Measurements from ENCODE around the gene OBSL1.
A peak's percentile ranks its signal among the peaks of the same experiment; 100 is the strongest.

The OBSL1 gene

DNA sequence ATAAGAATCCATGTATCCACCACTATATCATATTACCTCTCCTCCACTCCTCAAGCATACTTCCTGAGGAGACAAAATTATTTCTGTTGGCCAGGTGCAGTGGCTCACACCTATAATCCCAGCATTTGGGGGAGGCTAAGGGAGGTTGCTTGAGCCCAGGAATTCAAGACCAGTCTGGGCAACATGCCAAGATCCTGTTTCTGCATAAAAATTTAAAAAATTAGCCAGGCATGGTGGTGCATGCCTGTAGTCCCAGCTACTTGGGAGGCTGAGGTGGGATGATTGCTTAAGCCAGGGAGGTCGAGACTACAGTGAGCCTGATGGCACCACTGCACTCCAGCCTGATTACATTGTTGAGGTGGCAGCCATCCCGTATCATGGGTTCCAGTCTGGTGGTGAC lies 10.0 kb upstream of the OBSL1 start:
- no peak overlapping the region for H3K4me3 Mint-ChIP-seq
- H3K27me3 Mint-ChIP-seq, result peaks cover 33% of the 10 kb centered on the region
- H3K36me3 Mint-ChIP-seq (ENCODE audit: insufficient read depth), result peaks cover 2% of the 10 kb centered on the region
- H3K9me3 Mint-ChIP-seq, result no peaks in the 10 kb centered on the region
- DNase-seq (ENCODE audit: low spot score in 2 of 2), result no peak
- ATAC-seq (replicated peaks; ENCODE audit: extremely low read depth, poor library complexity, severe bottlenecking), result no peak
- no peaks in the 10 kb centered on the region for H3K4me1 Mint-ChIP-seq
- H3K27ac Mint-ChIP-seq (ENCODE audit: low read depth), result no peak overlapping the region

DNA sequence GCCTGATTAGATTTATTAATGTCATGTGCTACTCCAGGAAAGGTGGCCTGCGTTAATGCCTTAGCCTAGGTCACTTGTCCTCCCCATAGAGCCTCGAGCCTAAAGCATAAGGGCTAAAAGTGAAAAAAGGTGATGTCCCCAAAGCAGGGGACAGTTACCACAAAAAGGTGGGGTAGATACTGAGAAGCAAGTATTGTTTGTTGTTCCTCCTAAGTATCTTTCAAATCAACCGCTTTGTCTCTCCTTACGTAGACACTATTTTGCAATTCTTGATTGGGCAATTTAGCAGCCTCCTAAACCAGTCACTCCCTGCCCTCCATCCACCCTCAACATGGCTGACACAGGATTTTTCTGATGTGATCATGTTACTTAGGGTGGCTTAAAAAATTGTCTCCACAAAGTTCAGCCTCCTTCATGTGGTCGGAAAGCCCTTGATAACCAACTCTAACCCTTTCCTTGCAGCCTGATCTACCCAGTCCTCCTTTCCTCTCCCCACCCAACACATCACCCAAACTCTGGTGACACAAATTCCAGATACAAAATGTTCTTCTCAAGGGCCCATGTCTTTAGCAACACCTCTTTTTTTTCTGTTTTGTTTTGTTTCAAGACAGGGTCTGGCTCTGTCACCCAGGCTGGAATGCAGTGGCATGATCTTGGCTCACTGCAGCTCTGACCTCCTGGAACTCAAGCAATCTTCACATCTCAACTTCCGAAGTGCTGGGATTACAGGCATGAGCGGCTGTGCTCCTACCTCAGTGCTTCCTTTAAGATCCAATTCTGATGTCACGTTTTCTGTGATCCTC lies 7.7 kb upstream of the OBSL1 start:
- Mint-ChIP-seq H3K4me1 (no peaks in the 10 kb centered on the region), H3K27ac (ENCODE audit: low read depth) (no peak overlapping the region), H3K9me3 (no peaks in the 10 kb centered on the region)

DNA sequence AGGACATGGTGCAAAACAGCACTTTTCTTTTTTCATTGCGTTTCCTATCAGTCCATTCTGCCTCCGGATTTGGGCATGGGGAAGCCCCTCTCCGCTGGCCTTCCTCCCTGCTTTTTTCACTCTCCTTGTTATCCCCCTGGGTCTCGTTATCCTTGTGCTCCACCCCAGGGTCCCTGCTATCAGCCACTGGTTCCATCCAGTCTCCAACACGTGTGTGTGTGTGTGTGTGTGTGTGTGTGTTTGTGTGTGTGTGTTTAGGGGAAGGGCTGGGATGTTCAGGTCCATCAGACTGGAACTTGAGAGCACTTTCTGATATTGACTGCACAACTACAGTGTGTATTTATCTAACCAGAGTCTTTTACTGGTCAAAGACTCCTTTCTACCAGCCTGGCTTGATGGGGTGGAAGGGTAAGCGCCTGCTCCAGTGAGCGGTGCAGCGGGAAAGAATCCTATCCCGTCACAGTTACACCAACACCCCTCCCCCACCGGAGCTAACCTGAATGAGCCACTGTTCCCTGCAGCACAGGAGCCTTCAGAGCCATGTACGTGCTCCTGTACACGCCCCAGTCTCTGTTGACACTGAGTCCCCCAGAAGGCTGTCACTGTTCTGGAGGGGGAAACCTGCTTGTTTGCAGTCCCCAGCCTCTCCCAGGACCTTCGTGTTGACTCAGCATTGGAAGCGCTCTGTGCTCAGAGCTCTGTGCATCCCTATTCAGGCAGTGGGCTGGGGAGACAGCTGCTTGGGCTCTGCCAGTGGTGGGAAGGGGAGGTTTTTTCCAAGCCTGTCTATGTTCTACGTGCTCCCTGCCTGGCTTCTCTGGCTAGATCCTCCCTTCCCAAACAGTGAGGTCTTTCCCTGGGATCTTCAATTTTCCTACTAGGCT lies 5.4 kb upstream of the OBSL1 start:
- Mint-ChIP-seq H3K27me3 (peaks cover 55% of the 10 kb centered on the region), H3K4me1 (no peaks in the 10 kb centered on the region), H3K36me3 (ENCODE audit: insufficient read depth) (peaks cover 2% of the 10 kb centered on the region), H3K4me3 (no peak overlapping the region), H3K27ac (ENCODE audit: low read depth) (no peak overlapping the region), H3K9me3 (no peaks in the 10 kb centered on the region)
- DNase-seq (ENCODE audit: low spot score in 2 of 2) (no peak), ATAC-seq (replicated peaks; ENCODE audit: extremely low read depth, poor library complexity, severe bottlenecking) (no peak)

More for the DNA sequence above, 7.7 kb upstream of the OBSL1 start:
- no peak for DNase-seq (ENCODE audit: low spot score in 2 of 2)
- H3K4me3 Mint-ChIP-seq, result no peak overlapping the region
- H3K36me3 Mint-ChIP-seq (ENCODE audit: insufficient read depth), result peaks cover 2% of the 10 kb centered on the region
- H3K27me3 Mint-ChIP-seq, result peaks cover 33% of the 10 kb centered on the region
- peak; percentile 36 for ATAC-seq (replicated peaks; ENCODE audit: extremely low read depth, poor library complexity, severe bottlenecking)

DNA sequence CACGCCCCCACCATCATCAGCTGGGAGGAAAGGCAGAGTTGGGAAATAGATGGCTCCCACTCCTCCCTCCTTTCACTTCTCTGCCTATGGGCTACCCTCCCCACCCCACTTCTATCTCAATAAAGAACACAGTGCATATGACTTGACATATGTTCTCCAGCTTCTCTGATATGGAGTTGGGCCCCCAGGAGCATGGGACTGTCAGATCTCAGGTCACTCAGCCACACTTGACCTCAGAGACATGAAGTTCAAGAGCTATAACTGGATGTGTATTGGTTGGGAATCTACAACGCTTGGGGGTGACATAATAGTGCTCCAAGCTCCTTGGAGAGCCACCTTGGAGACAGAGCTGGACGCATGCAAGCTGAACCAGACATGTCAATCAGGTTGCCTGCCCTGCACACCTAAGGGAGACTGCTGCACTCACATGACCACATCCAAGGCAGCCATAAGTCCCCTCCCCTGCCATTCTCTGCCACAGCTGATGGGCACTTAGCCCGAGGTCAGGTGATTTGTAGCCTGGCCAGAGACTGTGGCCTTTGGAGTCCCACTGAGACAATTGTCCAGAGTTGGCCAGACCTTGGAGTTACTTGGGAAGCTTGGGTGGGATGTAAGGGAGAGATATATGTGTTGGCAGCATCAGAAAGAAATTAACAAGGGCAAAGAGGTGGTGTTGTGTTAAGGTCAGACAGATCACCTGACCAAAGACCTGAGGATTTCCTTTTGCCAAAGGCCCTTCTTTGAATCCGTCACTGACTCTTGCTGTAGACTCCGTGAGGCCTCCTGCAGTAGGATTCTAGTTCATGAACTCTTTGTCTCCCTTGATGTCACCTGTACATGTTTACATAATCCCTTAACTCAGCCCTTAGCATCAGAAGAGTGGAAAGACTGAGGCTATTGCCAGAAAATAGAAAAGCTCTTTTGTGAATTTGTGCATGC lies 4.5 kb upstream of the OBSL1 start:
- ATAC-seq (replicated peaks; ENCODE audit: extremely low read depth, poor library complexity, severe bottlenecking) (no peak), DNase-seq (ENCODE audit: low spot score in 2 of 2) (no peak)
- peaks cover 59% of the 10 kb centered on the region for H3K27me3 Mint-ChIP-seq
- H3K36me3 Mint-ChIP-seq (ENCODE audit: insufficient read depth), result no peaks in the 10 kb centered on the region
- no peak overlapping the region for H3K27ac Mint-ChIP-seq (ENCODE audit: low read depth)
- H3K4me3 Mint-ChIP-seq, result no peak overlapping the region
- H3K4me1 Mint-ChIP-seq, result no peaks in the 10 kb centered on the region
- H3K9me3 Mint-ChIP-seq, result no peaks in the 10 kb centered on the region

DNA sequence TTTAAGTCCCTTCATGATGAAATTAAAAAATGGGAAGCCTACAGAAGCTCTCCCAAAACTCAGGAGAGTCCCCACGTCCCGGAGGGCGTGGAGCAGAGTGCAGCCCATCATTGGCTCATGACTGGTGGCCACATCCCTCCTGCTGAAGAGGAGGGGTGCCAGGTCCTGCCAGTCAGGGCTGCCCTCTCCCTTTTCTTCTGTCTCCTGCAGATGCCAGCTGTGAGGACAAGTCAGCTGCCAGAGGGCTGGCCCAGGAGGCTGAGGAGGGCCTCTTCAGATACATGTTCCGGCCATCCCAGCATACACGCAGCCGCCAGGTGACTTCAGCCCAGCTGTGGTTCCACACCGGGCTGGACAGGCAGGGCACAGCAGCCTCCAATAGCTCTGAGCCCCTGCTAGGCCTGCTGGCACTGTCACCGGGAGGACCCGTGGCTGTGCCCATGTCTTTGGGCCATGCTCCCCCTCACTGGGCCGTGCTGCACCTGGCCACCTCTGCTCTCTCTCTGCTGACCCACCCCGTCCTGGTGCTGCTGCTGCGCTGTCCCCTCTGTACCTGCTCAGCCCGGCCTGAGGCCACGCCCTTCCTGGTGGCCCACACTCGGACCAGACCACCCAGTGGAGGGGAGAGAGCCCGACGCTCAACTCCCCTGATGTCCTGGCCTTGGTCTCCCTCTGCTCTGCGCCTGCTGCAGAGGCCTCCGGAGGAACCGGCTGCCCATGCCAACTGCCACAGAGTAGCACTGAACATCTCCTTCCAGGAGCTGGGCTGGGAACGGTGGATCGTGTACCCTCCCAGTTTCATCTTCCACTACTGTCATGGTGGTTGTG lies 3.4 kb upstream of the OBSL1 start:
- no peak for DNase-seq (ENCODE audit: low spot score in 2 of 2)
- Mint-ChIP-seq H3K4me1 (no peaks in the 10 kb centered on the region), H3K4me3 (no peak overlapping the region), H3K36me3 (ENCODE audit: insufficient read depth) (no peaks in the 10 kb centered on the region), H3K27ac (ENCODE audit: low read depth) (no peak overlapping the region), H3K27me3 (peaks cover 65% of the 10 kb centered on the region), H3K9me3 (no peaks in the 10 kb centered on the region)
- no peak for ATAC-seq (replicated peaks; ENCODE audit: extremely low read depth, poor library complexity, severe bottlenecking)

DNA sequence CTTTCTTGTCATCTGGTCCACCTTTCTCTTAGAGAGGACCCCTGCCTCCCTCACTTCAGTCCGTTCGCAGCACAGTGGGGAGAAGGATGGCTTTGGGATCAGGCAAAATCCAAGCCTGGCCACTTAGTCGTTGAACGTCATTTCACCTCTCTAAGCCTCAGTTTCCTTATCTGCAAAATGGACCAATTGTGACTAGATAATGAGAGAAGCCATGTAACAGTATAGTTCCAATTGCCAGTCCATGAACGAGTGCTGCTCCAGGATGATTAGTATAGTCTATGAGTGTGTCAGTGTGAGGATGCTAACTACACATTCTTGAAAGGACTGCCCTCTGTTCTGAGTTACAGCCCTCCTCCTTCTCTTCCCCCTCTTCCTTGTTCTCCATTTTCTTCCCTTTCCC lies 1.8 kb upstream of the OBSL1 start:
- Mint-ChIP-seq H3K4me3 (no peak overlapping the region), H3K27ac (ENCODE audit: low read depth) (no peak overlapping the region), H3K4me1 (no peaks in the 10 kb centered on the region), H3K9me3 (no peaks in the 10 kb centered on the region), H3K36me3 (ENCODE audit: insufficient read depth) (no peaks in the 10 kb centered on the region), H3K27me3 (peaks cover 78% of the 10 kb centered on the region)
- ATAC-seq (replicated peaks; ENCODE audit: extremely low read depth, poor library complexity, severe bottlenecking) (no peak), DNase-seq (ENCODE audit: low spot score in 2 of 2) (no peak)

DNA sequence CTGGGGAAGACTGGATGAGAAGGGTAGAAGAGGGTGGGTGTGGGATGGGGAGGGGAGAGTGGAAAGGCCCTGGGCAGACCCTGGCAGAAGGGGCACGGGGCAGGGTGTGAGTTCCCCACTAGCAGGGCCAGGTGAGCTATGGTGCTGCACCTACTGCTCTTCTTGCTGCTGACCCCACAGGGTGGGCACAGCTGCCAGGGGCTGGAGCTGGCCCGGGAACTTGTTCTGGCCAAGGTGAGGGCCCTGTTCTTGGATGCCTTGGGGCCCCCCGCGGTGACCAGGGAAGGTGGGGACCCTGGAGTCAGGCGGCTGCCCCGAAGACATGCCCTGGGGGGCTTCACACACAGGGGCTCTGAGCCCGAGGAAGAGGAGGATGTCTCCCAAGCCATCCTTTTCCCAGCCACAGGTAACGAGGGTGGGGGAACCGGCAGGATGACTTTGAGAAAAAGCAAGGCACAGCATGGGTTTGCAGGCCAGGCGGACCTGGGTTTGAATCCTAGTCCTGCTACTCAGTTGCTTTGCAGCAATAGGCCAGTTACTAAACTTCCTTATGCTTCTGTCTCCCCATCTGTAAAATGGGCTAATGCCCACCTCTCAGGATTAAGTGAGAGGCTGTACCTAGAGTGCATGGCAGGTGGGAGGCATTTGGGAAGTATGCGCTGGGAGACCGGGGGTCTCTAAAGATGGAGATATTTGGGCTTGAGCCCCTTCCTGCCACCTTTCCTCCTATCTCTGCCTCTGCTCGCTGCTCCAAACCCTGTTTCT lies 1.1 kb upstream of the OBSL1 start, which contains the start of gene INHA:
Gene INHA, plus strand, starts transcription at position 74 of the 765 bp plus-strand sequence. Its CDS starts 65 bp downstream, at position 139.
- peak within 1 kb of the TSS; percentile 36 for H3K4me3 Mint-ChIP-seq

DNA sequence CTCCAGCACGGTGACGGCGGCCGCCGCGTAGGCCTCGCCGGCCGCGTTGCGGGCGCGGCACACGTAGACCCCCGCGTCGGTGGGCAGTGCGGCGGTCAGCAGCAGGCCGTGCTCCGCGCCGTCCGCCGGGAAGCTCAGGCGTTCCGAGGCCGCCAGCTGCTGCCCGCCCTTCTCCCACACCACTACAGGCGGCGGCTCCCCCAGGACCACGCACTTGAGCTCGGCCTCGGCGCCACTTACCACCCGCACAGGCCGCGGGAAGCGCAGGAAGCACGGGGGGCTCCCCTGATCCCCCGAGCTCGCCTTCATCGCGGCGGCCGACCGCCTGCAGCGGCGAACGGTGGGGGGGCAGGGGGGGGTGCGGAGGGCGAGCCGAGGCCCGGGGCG lies 422 bp downstream of the OBSL1 start:
- no peak for DNase-seq (ENCODE audit: low spot score in 2 of 2)
- Mint-ChIP-seq H3K27ac (ENCODE audit: low read depth) (no peak overlapping the region), H3K36me3 (ENCODE audit: insufficient read depth) (no peaks in the 10 kb centered on the region), H3K27me3 (peaks cover 77% of the 10 kb centered on the region), H3K4me1 (no peaks in the 10 kb centered on the region), H3K9me3 (no peaks in the 10 kb centered on the region), H3K4me3 (peak overlapping the region; percentile 36)
- ATAC-seq (replicated peaks; ENCODE audit: extremely low read depth, poor library complexity, severe bottlenecking), result no peak

More for the DNA sequence above, 1.1 kb upstream of the OBSL1 start, which contains the start of gene INHA:
- Mint-ChIP-seq H3K27ac (ENCODE audit: low read depth) (no peak within 1 kb of the TSS), H3K36me3 (ENCODE audit: insufficient read depth) (no peaks in the 10 kb centered on the region), H3K27me3 (peaks cover 81% of the 10 kb centered on the region), H3K9me3 (no peaks in the 10 kb centered on the region), H3K4me1 (no peaks in the 10 kb centered on the region)
- ATAC-seq (replicated peaks; ENCODE audit: extremely low read depth, poor library complexity, severe bottlenecking) (no peak), DNase-seq (ENCODE audit: low spot score in 2 of 2) (no peak)

DNA sequence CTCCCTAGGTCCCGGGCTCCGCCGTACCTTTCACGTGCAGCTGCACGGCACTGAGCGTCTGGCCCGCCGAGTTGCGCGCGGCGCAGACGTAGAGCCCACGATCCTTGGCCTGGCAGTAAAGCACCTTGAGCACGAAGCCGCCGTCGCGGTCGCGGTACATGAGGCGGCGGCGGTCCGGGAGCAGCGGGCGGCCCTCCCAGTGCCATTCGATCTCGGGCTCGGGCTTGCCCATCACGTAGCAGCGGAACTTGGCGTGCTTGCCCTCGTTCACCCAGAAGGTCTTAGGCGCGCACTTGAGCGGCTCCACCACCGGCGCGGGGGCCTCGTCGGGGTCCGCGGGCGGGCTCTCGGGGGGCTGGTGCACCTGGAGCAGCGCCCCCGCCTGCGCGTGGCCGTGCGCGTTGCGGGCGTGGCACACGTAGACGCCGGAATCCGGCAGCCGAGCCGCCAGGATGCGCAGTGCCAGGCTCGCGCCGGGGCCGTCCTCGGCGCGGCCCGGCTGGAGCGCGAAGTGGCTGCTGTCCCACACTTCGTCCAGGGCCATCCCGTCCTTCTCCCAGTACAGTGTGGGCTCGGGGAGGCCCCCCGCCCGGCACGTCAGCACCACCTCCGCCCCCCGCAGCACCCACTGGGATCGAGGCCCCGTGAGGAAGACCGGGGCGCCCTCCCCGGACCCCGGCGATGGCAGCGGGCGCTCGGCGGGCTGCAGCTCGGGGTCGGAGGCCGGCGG lies 980 bp downstream of the OBSL1 start:
- Mint-ChIP-seq H3K36me3 (ENCODE audit: insufficient read depth) (no peaks in the 10 kb centered on the region), H3K9me3 (no peaks in the 10 kb centered on the region), H3K4me3 (peak overlapping the region; percentile 36), H3K27me3 (peaks cover 77% of the 10 kb centered on the region), H3K27ac (ENCODE audit: low read depth) (no peak overlapping the region), H3K4me1 (no peaks in the 10 kb centered on the region)
- ATAC-seq (replicated peaks; ENCODE audit: extremely low read depth, poor library complexity, severe bottlenecking) (peak; percentile 17), DNase-seq (ENCODE audit: low spot score in 2 of 2) (no peak)

DNA sequence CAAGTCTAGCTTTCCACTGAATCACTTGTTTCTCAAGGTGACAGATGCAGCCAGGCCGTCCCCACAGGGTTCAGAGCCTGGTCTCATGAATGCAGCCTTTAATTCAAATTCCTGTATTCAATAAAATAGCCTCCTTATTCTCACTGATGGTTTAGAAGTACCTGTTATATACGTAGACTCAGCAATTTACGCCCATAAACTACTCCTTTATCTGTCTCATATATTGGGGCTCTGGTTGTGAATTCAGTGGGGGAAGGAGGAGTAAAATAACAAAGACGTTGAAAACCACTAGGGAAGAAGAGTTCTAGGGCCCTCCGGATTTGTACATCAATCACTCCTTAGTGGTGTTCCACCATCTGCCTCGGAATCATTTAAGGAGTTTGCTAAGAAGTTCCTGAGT lies 1.7 kb downstream of the OBSL1 start:
- no peaks in the 10 kb centered on the region for H3K9me3 Mint-ChIP-seq
- ATAC-seq (replicated peaks; ENCODE audit: extremely low read depth, poor library complexity, severe bottlenecking) (no peak), DNase-seq (ENCODE audit: low spot score in 2 of 2) (no peak)
- no peaks in the 10 kb centered on the region for H3K36me3 Mint-ChIP-seq (ENCODE audit: insufficient read depth)
- peaks cover 77% of the 10 kb centered on the region for H3K27me3 Mint-ChIP-seq
- H3K4me3 Mint-ChIP-seq, result peak overlapping the region; percentile 36
- no peak overlapping the region for H3K27ac Mint-ChIP-seq (ENCODE audit: low read depth)
- H3K4me1 Mint-ChIP-seq, result no peaks in the 10 kb centered on the region
